Mesenchymal stem cell (in vitro differentiated cells and primary cell): ENCODE data around the gene KPNA4.
"Not testable (repeated sequence)": the region's sequence is repeated elsewhere in the genome, so short reads cannot be mapped to it uniquely, and the experiment has no call there.

ENCODE experiments used
- DNase-seq: peaks from one replicate; pipeline ENCODE4 v3.0.0-alpha.2; 2013
- H2AFZ ChIP-seq: one replicate; pipeline ENCODE4 v1.6.1; 2013; ENCODE audit warnings: low read depth, mild to moderate bottlenecking, control low read depth, inconsistent platforms, low read length, moderate library complexity
- H2AK5ac ChIP-seq: 2 replicates; pipeline ENCODE4 v1.6.1; 2013; ENCODE audit warnings: low read length, moderate library complexity, mild to moderate bottlenecking, inconsistent platforms; ENCODE audit not compliant: severe bottlenecking
- H2BK120ac ChIP-seq: one replicate; pipeline ENCODE4 v1.6.1; 2013; ENCODE audit warnings: low read depth, mild to moderate bottlenecking, inconsistent platforms, low read length, moderate library complexity
- H2BK12ac ChIP-seq, 2 experiments: one replicate each; pipeline ENCODE4 v1.6.1; 2013; ENCODE audit warnings: inconsistent platforms in 2 of 2, low read length in 2 of 2, mild to moderate bottlenecking in 2 of 2, moderate library complexity in 2 of 2, control low read depth in 1 of 2
- H2BK15ac ChIP-seq: one replicate; pipeline ENCODE4 v1.6.1; 2013; ENCODE audit warnings: mild to moderate bottlenecking, low read depth, inconsistent platforms; ENCODE audit not compliant: poor library complexity, severe bottlenecking
- H2BK5ac ChIP-seq: 2 replicates; pipeline ENCODE4 v1.6.1; 2013; ENCODE audit warnings: low read depth, mild to moderate bottlenecking, low read length, control low read depth, inconsistent platforms; ENCODE audit not compliant: poor library complexity, severe bottlenecking
- H3K14ac ChIP-seq, 2 experiments: one replicate each; pipeline ENCODE4 v1.6.1; 2013; ENCODE audit warnings: inconsistent platforms in 2 of 2, low read length in 2 of 2, control low read depth in 1 of 2, mild to moderate bottlenecking in 1 of 2, moderate library complexity in 1 of 2
- H3K18ac ChIP-seq, 2 experiments: one replicate each; pipeline ENCODE4 v1.6.1; 2013; ENCODE audit warnings: inconsistent platforms in 2 of 2, low read length in 2 of 2, control low read depth in 1 of 2, low read depth in 1 of 2, mild to moderate bottlenecking in 1 of 2
- H3K23ac ChIP-seq, 2 experiments: one replicate each; pipeline ENCODE4 v1.6.1; 2013; ENCODE audit warnings: inconsistent platforms in 2 of 2, low read length in 2 of 2, mild to moderate bottlenecking in 2 of 2, moderate library complexity in 2 of 2, control low read depth in 1 of 2
- H3K27ac ChIP-seq: 2 replicates; pipeline ENCODE4 v1.5.1; 2013; ENCODE audit warnings: mild to moderate bottlenecking, moderate library complexity, low read length, control low read depth, inconsistent platforms; ENCODE audit not compliant: poor library complexity, severe bottlenecking
- H3K27me3 ChIP-seq, 2 experiments: 2 replicates each; pipeline versions ENCODE4 v1.6.1 to v1.7.0; 2013; ENCODE audit warnings: low read length in 2 of 2, mild to moderate bottlenecking in 2 of 2, moderate library complexity in 2 of 2, control low read depth in 1 of 2, inconsistent platforms in 1 of 2; ENCODE audit not compliant: control insufficient read depth in 1 of 2, insufficient read depth in 1 of 2
- H3K36me3 ChIP-seq, 2 experiments: 2 replicates each; pipeline versions ENCODE4 v1.6.1 to v1.7.0; 2013; ENCODE audit warnings: low read length in 2 of 2, control low read depth in 1 of 2, inconsistent platforms in 1 of 2, low read depth in 1 of 2, mild to moderate bottlenecking in 1 of 2; ENCODE audit not compliant: insufficient read depth in 2 of 2, control insufficient read depth in 1 of 2
- H3K4ac ChIP-seq, 2 experiments: one replicate each; pipeline ENCODE4 v1.6.1; 2013; ENCODE audit warnings: inconsistent platforms in 2 of 2, low read length in 2 of 2, mild to moderate bottlenecking in 2 of 2, moderate library complexity in 2 of 2, control low read depth in 1 of 2, low read depth in 1 of 2
- H3K4me1 ChIP-seq: 2 replicates; pipeline ENCODE4 v1.6.1; 2013; ENCODE audit warnings: low read depth, low read length, control low read depth; ENCODE audit not compliant: control insufficient read depth, insufficient read depth
- H3K4me2 ChIP-seq: 2 replicates; pipeline ENCODE4 v1.6.1; 2013; ENCODE audit warnings: low read length, mild to moderate bottlenecking, inconsistent platforms; ENCODE audit not compliant: poor library complexity, severe bottlenecking
- H3K4me3 ChIP-seq, 2 experiments: 2 replicates each; pipeline versions ENCODE4 v1.5.1 to v1.7.0; 2013; ENCODE audit warnings: low read length in 2 of 2, mild to moderate bottlenecking in 2 of 2, control low read depth in 1 of 2, low read depth in 1 of 2; ENCODE audit not compliant: insufficient read depth in 1 of 2
- H3K79me1 ChIP-seq: replicated peaks from 2 replicates; pipeline ENCODE4 v1.6.1; 2013; ENCODE audit warnings: mild to moderate bottlenecking, control low read depth, low read length, inconsistent platforms; ENCODE audit not compliant: poor library complexity, severe bottlenecking
- H3K9ac ChIP-seq: 2 replicates; pipeline ENCODE4 v1.7.0; 2013; ENCODE audit warnings: mild to moderate bottlenecking, low read length, moderate library complexity
- H3K9me3 ChIP-seq: 2 replicates; pipeline ENCODE4 v1.7.0; 2013; ENCODE audit warnings: mild to moderate bottlenecking, low read length; ENCODE audit not compliant: control insufficient read depth
- H4K8ac ChIP-seq: one replicate; pipeline ENCODE4 v1.6.1; 2013; ENCODE audit warnings: inconsistent platforms, mild to moderate bottlenecking, low read length, moderate library complexity
- H4K91ac ChIP-seq: one replicate; pipeline ENCODE4 v1.6.1; 2013; ENCODE audit warnings: mild to moderate bottlenecking, low read length, inconsistent platforms
- WGBS: methylation state at CpG from one replicate; pipeline ENCODE4 v1.1.7; 2013; ENCODE audit warnings: mixed read lengths; 5-methylcytosine and 5-hydroxymethylcytosine counted together

The KPNA4 gene

GRCh38 chr3:160458151-160458550, 107.2 kb downstream of the KPNA4 start:
- Histone ChIP-seq H4K91ac (no peak overlapping the region), H3K4ac (no peak overlapping the region), H3K79me1 (no peaks in the 10 kb centered on the region), H4K8ac (no peak overlapping the region), H3K18ac (no peak overlapping the region), H2AK5ac (no peak overlapping the region), H3K4me1 (peaks cover under 1% of the 10 kb centered on the region), H3K27me3 (no peaks in the 10 kb centered on the region), H3K23ac (no peak overlapping the region), H2BK120ac (no peak overlapping the region), H3K9me3 (no peaks in the 10 kb centered on the region), H3K4me2 (no peak overlapping the region), H2BK5ac (no peak overlapping the region), H2AFZ (no peak overlapping the region), H2BK15ac (no peak overlapping the region), H3K36me3 (no peaks in the 10 kb centered on the region), H3K4me3 (no peak overlapping the region), H2BK12ac (no peak overlapping the region), H3K14ac (no peak overlapping the region), H3K27ac (no peak overlapping the region), H3K9ac (no peak overlapping the region)
- 93% methylated on average over 4 of the region's 4 CpGs for WGBS
- no peak for DNase-seq

- Histone ChIP-seq H3K4me2 (no peak overlapping the region), H4K8ac (no peak overlapping the region), H3K18ac (no peak overlapping the region), H3K27me3 (no peaks in the 10 kb centered on the region), H4K91ac (no peak overlapping the region), H3K23ac (no peak overlapping the region), H3K9ac (no peak overlapping the region), H3K79me1 (no peaks in the 10 kb centered on the region), H3K4me3 (no peak overlapping the region), H3K36me3 (no peaks in the 10 kb centered on the region), H2BK15ac (no peak overlapping the region), H3K4ac (no peak overlapping the region), H3K14ac (no peak overlapping the region), H3K27ac (no peak overlapping the region), H2AFZ (no peak overlapping the region), H2BK120ac (no peak overlapping the region), H2BK12ac (no peak overlapping the region), H3K9me3 (no peaks in the 10 kb centered on the region), H2BK5ac (no peak overlapping the region), H2AK5ac (no peak overlapping the region), H3K4me1 (peaks cover 3% of the 10 kb centered on the region)
- DNase-seq = no peak
- 96% methylated on average over 3 of the region's 3 CpGs for WGBS
Observed at GRCh38 chr3:160455846-160456245, 109.5 kb downstream of the KPNA4 start.

DNA sequence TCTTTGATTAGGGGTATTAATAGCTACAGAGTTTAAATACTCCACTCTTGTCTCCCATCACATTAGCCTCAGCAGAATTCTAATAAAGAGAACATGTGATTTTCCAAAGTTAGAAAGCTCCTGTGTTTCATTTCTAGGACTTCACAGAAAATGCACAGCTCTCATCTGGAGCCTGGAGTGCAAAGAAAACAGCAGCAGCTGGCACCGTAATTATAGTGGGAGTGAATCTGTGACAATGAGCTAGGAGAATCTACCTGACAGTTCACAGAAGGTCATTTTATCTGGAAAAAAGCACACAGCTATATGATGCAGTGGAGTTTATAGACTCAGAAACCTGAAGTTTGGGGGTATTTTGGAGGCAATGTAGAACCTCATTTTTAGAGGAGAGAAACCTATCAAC, 110.4 kb downstream of the KPNA4 start:
- no peak overlapping the region for H2BK12ac ChIP-seq
- no peaks in the 10 kb centered on the region for H3K9me3 ChIP-seq
- H2AFZ ChIP-seq = peak overlapping the region; percentile 27
- no peaks in the 10 kb centered on the region for H3K36me3 ChIP-seq
- no peak overlapping the region for H4K8ac ChIP-seq
- no peak overlapping the region for H4K91ac ChIP-seq
- WGBS = 92% methylated on average over 1 of the region's 1 CpG
- no peak overlapping the region for H3K23ac ChIP-seq
- no peaks in the 10 kb centered on the region for H3K27me3 ChIP-seq
- H3K9ac ChIP-seq = no peak overlapping the region
- no peak overlapping the region for H3K4me3 ChIP-seq
- no peak overlapping the region for H3K14ac ChIP-seq
- H3K4me2 ChIP-seq = no peak overlapping the region
- no peak overlapping the region for H3K18ac ChIP-seq
- H3K27ac ChIP-seq = no peak overlapping the region
- H2BK5ac ChIP-seq = no peak overlapping the region
- no peaks in the 10 kb centered on the region for H3K79me1 ChIP-seq
- no peak overlapping the region for H3K4ac ChIP-seq
- no peak for DNase-seq
- H2BK120ac ChIP-seq = no peak overlapping the region
- H2BK15ac ChIP-seq = no peak overlapping the region
- H3K4me1 ChIP-seq = peaks cover 7% of the 10 kb centered on the region
- H2AK5ac ChIP-seq = no peak overlapping the region

GRCh38 chr3:160452251-160452650, 113.1 kb downstream of the KPNA4 start:
- not testable (repeated sequence) for H3K9ac ChIP-seq, H4K8ac ChIP-seq, H4K91ac ChIP-seq, H3K36me3 ChIP-seq, H2BK5ac ChIP-seq, H2AK5ac ChIP-seq, H3K9me3 ChIP-seq, H3K18ac ChIP-seq, H3K4me1 ChIP-seq, H3K27ac ChIP-seq, H2BK12ac ChIP-seq, H2BK15ac ChIP-seq, DNase-seq, H3K4me2 ChIP-seq, H3K14ac ChIP-seq, H3K4me3 ChIP-seq, H3K27me3 ChIP-seq, H2AFZ ChIP-seq, H3K79me1 ChIP-seq, H3K4ac ChIP-seq, H2BK120ac ChIP-seq, H3K23ac ChIP-seq
- 94% methylated on average over 15 of the region's 19 CpGs for WGBS
